ENCODE measurements around the gene MLLT3. TPM values are rescaled to one million over a fixed set of nuclear protein-coding genes. Genes with fewer than 3 reads are reported as not detected.

Gene MLLT3
- total and polyA plus RNA-seq, 2 of the 8 experiments (the other 6 are each of a cell fraction or from before 2014, with no cell fraction given), result 5.9 to 9.6 TPM

DNA sequence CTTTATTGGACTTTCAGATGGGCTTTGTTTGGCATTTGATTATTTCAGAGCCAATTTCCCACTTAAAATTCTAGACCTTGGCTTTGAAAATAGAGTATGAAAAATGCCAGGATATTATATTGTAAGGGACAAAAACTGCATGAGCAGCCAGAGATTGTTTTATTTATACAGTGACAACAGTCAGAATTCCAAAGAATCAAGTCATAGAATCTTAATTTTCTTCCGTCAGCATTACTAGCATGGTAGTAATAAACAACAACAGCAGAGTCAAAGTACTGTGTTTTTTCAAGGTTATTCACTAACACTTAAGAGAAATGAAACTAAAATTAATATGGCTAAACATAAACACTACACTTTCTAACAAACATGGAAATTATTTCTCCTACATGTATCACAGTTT, 52.2 kb downstream of the MLLT3 start (continued):
- no peak for TF ChIP-seq ATF3 (IDR thresholded peaks at IDR 0.05; ENCODE audit: insufficient read depth, low read depth, low read length)
- TF ChIP-seq RAD21 (IDR thresholded peaks at IDR 0.05 in 1 of 2, conservative IDR thresholded peaks at IDR 0.05 in 1 of 2; ENCODE audit: low read depth in 2 of 2, low read length in 2 of 2), result no peak
- no peak for TF ChIP-seq JUND (IDR thresholded peaks at IDR 0.05; ENCODE audit: low read length)
- TF ChIP-seq SUZ12 (IDR thresholded peaks at IDR 0.05; ENCODE audit: low read length), result no peak

All from H1 (cell line).